NCI-H748 (cell line): Measurements from ENCODE around the gene RFX1.
"Not testable (repeated sequence)": the region's sequence is repeated elsewhere in the genome, so short reads cannot be mapped to it uniquely, and the experiment has no call there.

ENCODE experiments used
- DNase-seq: peaks from one replicate; lab custom pipeline; 2025; ENCODE audit not compliant: unreplicated experiment; lab: John Stamatoyannopoulos, UW

RFX1 gene

DNA sequence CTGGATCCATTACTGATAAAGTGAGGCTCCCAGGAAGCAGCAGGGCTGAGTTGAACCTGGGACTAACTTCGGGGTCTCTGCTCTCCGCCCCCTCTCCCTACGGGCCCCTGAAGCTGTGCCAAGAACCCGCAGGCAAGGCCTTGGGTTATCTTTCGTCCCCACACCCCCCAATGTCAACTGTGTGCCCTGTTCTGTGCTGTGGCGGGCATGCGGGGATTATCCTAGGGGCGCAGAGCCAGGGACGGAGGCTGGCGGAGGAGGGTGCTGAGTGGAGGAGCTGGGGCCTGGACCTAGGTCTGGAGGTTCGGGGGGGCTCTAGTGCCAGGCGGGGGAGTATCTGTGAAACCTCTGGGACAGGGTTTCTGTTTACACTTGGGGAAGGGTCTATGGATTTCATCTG lies 26.4 kb downstream of the RFX1 start:
- no peak for DNase-seq

DNA sequence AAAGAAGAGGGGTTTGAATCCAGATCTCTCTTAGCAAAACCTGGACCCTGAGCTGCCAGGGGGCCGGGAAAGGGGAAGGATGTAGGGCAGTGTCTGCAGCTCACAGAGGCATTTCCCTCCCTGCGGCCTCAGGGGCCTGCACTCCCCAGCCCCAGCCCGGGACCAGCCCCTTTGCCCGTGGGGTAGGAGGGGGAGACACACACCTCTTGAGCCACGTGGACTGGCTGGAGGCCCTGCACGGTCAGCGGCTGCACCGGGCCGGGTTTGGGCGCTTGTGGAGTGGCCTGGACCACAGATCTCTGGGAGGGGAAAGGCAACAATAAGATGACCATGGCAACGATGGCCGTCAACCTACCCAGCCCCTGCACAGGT lies 26.9 kb downstream of the RFX1 start:
- peak; percentile 21 for DNase-seq

DNA sequence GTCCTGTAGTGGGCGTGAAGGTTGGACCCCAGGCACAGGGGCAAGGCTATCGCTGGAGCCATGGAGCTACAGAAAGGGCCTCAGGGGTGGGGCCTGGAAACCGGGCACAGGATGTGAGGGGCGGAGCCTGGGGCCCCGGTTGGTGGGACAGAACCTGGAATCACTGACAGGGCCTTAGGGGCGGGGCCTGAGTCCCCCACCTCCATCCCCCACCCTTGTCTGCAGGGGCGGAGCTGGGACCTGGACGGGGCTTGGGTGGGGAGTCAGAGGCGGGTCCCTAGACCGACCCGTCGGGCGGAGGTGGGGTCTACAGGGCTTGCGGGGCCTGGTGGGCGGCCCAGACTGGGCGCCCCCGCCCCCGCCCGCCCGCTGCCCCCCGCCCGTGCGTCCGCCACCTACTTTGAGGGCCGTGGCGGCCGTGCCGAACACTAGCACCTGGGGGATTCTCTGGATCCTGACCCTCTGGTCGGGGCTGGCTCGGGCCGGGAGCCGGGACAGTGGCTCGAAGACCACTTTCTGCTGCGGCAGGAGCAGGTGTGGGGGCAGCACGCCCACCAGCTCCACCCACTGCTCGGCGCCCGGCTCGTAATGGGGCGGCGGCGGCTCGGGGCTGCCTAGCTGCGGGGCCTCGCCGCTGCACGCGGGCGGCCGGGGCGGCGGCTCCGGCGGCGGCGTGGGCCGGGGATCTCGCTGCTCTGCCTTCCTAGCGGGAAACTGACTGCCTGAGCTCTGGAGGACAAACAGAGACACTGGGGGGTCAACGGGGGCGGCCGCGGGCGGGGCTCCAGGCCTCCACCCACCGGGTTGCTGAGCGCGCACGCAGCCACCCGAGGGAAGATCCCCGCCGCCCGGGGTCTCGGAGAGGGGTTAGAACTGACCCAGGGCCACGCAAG lies 27.5 kb downstream of the RFX1 start:
- peak; percentile 91 for DNase-seq

DNA sequence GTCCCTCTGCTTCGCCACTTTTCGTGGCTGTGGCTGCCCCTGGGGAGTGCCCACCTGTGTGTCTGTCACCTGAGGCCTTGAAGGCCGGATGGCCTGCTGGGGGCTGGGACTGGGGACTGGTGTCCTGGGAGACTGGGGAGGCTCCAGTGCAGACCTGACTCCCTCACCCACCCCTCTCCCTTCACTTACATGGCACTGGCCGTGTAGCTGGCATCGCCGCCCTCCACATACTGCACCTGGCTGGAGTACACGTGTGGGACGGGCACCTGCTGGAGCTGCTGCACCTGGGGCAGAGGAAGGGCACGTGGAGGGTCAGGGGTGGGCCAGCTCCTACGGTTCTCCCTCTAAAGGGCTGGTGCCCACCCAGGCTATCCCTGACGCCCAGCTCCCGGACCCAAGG lies 28.3 kb downstream of the RFX1 start:
- no peak for DNase-seq

DNA sequence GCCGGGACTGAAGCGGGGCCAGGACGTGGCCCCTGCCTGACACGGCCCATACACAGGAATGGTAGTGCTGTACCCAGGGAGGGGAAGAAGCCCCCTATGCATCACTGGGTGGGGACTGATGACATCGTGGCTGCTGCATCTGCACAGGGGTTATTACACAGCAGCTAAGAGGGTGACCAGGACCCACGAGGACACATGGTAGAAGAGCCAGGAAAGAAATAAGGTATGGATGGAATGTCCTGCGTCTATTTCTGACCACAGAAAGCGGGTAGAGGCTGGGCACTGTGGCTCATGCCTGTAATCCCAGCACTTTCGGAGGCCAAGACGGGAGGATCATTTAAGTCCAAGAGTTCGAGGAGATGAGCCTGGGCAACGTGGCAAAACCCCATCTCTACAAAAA lies 29.7 kb downstream of the RFX1 start:
- no peak for DNase-seq

DNA sequence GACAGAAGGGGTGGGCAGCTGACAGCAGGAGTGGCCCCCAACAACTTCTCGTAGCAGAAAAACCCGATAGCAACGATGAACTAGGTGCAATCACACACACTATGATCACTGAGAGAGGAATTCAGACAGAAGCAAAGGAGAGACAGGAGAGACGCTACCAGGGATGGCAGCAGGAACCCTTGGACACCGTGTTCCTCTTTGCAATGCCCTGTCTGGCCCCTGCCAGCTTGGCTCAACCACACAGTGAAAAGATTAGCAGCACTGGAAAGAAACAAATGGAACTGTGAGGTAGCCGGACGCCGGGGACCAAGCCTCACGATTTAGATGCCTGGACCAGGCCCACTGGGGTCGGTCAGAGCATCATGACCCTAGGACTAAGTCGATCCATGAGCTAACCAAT lies 30.2 kb downstream of the RFX1 start:
- DNase-seq, result no peak

DNA sequence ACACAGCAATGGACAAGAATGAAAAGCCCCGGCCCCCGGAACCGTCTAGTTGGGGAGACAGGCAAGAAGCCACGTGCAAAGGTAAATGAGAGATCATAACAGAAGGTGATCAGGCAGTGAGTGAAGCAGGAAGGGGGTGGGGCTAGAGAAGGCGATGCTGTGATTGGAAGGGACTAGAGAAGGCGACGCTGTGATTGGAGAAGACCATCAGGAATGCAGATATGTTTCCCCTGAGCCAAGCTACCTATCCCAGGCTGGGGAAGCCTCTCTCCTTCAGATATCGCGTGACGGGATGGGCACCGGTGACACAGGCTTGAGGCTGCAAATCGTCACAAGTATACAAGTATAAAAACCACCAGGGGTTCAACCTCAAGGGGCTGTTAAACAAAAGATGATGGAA lies 32.0 kb downstream of the RFX1 start:
- peak; percentile 66 for DNase-seq

DNA sequence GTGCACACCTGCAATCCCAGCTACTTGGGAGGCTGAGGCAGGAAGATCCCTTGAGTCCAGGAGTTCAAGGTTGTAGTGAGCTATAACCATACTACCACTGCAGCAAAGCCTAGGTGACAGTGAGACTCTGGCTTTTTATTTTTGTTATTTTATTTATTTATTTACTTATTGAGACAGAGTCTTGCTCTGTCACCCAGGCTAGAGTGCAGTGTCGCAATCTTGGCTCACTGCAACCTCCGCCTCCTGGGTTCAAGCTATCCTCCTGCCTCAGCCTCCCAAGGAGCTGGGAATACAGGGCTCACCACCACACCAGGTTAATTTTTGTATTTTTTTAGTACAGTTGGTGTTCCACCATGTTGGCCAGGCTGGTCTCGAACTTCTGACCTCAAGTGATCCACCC lies 32.6 kb downstream of the RFX1 start:
- DNase-seq, result not testable (repeated sequence)

DNA sequence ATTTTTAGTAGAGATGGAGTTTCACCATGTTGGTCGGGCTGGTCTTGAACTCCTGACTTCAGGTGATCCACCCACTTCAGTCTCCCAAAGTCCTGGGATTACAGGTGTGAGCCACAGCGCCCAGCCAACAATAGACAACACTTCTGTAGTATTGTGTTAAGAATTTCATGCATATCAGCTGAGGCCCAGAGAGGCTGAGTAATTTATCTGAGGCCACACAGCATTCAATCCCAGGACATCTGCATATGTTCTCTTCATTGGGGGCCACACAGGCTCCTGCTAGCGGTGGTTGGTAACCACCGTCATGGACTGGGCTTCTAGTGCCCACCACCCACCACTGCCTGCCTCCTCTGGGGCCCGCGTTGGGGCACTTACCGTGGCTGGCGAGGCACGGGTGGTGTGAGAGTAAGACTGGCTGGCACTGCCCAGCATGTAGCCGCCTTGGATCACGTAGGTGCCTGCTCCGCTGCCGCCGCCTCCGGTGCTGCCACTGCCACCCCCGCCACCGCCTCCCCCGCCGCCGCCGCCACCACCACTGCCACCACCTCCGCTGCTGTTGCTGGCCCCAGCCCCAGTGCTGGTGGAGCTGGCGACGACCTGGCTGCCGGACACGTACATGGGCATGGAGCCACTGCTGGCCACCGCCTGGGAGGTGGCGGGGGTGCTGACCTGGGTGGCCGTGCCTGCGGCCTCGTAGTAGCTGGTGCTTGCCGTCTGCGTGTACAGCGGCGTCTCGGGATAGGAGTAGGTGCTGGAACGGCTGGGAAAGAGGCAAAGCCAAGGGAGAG lies 33.6 kb downstream of the RFX1 start:
- DNase-seq, result no peak

DNA sequence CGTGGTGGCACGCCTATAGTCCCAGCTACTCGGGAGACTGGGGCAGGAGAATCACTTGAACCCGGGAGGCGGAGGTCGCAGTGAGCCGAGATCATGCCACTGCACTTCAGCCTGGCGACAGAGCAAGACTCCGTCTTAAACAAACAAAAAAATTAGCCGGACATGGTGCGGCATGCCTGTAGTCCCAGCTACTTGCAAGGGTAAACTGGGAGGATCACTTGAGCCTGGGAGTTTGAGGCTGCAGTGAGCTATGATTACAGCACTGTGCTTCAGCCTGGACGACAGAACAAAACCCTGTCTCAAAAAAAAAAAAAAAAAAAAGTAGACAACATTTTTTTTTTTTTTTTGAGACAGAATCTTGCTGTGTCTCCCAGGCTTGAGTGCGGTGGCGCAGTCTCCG lies 34.3 kb downstream of the RFX1 start:
- not testable (repeated sequence) for DNase-seq

DNA sequence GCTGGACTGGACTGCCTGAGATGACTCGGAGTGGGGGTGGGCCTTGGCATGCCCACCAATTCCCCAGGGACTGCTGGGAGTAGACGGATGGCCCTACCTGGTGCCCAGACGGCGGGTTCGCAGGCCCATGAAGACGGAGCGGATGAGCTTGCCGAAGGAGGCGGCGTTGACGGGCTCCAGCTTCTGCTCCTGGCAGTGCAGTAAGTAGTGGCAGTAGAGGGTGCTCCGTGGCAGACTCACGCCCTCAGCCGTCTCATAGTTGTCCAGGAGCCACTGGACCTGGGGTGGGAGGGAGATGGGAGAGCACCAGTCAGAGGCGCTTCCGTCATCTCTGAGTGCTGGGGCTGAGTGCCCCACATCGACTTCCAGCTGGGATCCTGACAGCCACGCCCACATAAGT lies 36.2 kb downstream of the RFX1 start:
- DNase-seq, result no peak

DNA sequence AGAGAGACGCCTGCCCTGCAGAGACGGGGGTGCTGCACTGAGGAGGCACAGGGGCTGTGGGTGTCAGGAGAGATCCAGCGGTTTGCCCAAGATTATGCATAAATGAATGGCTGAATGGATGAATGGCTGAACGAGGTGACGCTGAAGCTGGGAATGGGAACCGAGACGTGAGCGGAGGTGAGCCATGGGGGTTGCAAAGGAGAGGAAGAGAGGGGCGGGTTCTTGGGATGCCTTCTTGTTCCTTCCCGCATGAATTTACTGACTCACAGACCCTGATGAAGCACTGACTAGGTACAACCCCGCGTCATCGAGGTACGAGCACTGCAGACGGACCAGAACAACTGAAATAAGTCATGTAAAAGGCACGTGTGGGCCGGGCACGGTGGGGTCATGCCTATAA lies 37.1 kb downstream of the RFX1 start:
- DNase-seq, result no peak

DNA sequence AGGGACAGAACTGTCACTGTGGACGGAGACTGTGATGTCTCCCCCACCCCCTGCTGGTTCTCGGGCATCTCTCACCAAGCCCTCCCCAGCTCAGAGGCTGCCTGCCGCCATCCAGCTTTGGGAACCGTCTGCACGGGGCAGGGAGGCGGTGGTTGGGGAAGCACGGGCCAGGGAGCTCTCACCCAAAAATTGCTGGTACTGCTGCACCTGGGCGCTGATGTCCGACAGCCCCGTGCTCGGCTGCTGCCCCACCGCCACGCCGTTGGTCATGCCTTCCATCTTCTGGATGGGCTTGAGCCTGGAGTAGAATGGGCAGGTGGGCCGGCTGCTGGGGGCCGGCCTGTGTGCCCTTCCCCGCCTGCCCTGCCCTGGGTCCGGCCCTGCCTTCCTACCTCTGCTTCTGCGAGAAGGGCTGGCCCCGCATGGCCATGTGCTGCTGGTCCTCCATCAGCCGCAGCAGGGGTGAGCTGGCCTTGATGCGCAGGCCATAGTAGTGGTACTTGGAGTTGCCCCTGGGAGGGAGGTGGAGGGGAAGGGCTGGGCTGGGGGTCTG lies 37.7 kb downstream of the RFX1 start:
- no peak for DNase-seq

DNA sequence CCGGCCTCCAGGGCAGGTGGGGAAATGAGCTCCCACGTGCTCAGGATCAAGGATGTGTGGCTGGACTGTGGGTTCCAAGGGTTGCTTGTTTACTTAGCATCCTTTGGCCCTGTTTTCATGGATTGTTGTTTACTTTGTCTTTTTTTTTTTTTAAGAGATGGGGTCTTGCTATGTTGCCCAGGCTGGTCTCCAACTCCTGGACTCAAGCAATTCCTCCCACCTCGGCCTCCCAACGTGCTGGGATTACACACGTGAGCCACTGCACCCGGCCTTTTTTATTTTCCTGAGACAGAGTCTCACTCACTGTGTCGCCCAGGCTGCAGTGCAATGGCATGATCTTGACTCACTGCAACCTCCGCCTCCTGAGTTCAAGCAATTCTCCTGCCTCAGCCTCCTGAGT lies 38.9 kb downstream of the RFX1 start:
- not testable (repeated sequence) for DNase-seq

DNA sequence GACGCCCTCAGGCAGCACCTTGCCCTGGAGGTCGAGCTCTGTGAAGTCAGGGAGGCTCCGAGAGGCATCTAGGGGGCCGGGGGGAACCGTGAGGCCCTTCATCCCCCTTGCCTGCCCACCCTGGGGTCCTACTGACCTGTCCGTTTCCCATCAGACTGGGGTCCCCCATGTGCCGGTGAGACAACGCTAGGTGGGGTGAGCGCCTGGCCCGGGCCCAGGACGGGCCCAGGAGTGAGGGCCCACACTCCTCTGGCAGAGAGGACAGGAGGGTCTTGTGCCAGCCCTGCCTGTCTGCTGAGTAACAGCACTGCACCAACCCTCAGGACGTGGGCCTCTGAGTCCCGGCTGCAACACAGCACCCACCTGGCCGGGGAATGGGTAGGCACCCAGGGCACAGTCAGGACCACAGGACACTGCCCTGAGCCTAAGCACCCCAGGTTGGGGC lies 39.4 kb downstream of the RFX1 start:
- DNase-seq, result no peak

DNA sequence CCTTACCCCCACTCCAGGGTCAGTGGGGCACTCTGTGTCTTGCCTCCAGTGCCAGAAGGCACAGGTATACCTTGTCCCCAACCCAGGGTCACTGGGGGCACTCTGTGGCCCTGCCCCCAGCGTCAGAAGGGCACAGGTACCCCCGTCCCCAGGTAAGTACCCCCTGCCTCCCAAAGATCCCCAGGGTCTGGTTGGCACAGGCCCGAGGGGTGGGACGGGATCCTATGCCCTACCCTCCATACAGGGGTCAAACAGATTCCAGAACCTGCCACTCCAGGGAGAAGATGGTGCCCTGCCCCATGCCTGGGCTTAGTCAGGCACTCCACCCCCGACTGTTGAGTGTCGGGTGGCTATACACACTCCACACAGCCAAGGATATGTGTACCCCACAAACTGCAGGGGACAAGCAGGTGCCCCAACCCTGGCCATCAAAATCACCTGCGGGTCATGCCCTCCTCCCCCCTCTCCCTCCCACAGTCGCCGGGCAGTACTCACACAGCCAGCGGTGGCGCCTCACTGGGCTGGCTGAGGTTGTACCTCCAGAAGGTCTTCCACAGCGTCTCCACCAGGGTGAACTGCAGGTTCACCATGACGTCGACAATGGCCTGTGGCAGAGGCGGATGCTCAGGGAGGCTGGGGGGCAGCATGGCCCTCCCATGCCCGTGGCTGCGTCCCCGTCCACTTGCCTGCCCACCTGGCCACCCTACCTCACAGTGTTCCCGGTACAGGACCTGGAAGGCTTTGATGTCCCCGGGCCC lies 40.0 kb downstream of the RFX1 start:
- DNase-seq, result no peak

DNA sequence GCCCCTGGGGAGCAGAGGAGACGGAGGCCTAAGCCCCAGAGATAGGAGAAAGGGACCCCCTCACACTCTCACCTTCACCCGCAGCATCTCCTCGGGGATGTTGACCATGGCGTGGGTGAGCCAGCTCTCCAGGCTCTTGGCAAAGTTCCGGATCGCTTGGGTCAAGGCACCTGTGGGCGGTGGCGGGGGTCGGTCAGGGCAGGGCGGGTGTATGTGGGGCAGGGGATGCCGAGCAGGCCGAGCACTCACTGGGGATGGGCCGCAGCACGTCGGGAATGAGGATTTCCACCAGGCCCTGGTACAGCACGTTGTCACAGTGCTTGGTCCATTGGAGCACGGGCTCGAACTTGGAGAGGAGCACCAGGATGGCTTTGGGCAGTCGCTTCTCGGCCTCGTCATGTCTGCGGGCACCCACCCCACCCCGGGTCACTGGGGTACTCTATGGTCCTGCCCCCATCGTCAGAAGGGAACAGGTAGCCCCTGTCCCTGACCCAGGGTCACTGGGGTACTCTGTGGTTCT lies 40.7 kb downstream of the RFX1 start:
- no peak for DNase-seq

DNA sequence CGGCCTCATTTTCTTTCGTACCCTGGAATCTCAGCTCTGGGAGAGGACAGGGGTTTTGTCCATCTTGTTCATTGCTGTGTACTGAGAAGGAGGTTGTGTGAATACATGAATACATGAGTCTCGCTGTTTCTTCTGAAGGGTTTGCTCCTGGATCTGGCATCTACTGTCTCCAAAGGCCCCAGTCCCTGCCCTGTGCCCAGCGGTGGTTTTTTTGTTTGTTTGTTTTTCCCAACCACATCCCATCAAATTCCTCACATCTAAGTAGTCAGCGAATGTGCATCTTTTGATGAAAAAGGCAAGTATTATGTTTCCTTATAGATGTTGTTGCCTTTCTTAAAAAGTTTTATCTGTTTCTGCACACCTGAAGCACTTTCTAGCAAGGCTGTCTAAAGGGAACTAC lies 41.3 kb downstream of the RFX1 start:
- no peak for DNase-seq

DNA sequence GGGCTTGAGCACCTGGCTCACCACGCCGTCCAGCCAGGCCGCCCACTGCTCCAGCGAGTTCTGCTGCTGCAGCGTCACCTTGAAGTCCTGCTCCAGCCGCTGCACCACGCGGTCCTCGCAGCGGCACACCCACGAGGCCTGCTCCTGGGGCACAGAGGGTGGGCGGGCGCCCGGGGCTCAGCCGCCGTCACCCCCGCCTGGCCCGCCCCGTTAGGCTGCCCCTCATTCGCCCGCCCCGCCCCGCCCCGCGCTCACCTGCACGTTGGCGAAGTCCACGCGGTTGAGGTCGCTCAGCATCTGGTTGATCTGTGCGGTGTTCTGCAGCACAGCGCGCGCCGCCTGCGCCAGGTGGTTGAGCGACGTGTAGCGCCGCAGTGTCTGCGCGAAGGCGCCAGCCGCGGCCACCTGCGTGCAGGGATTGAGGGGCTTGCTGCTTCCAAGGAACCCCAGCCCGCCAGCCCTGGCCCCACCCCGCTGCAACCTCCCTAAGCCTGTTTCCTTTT lies 42.5 kb downstream of the RFX1 start:
- DNase-seq, result no peak

DNA sequence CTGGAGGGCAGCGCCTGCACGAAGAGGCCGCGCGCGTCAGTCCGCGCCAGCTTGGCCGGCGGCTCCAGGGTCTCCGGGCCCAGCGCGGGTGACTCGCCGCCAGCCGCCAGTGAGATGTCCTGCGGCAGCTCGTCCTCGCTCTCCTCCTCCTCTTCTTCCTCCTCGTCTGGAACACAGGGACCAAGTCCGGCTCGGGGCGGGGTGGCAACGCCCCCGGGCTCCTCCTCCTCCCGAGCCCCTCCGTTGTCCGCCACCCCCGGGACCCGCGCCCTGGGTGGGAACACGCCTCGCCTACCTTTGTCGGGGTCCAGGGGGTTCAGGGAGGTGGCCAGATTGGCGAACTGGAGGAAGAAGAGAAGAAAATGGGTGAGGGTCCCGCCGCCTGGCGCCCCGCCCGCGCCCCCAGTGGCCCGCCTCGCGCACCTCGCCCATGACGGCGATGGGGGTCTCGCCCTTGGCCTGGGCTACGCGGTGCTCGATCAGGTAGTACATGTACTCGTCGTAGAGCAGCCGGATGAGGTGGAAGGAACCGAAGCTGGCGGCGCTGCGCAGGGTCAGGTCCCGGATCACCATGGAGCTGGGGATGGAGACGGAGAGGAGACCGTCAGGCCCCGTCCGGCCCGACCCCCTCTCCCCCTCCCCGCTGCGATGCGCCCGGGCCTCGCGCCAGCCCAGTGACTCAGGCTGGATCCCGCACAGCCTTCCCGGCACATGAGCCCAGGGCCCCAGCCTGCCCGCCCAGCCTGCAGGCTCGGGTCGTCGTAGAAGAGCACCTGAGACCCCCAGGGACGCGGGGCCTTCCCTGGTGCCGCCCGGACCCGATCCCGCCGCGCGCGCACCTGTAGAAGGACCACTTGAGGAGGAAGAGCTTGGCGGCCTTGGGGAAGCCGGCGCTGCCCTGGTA lies 43.2 kb downstream of the RFX1 start:
- DNase-seq, result no peak
